Colonic mucosa (tissue), 4 donors: ENCODE results near the gene MSH4. TPM values are rescaled to one million over a fixed set of nuclear protein-coding genes. Genes with fewer than 3 reads are reported as not detected.
"Not testable (repeated sequence)": the region's sequence is repeated elsewhere in the genome, so short reads cannot be mapped to it uniquely, and the experiment has no call there.

ENCODE experiments used
- DNase-seq: peaks from one replicate; pipeline ENCODE4 v3.0.0-alpha.2; 2020
- H3K27ac ChIP-seq: fragments of 200-600 bp; one replicate; pipeline ENCODE4 v1.8.0; 2021
- H3K27me3 ChIP-seq: fragments of 200-600 bp; one replicate; pipeline ENCODE4 v1.8.0; 2021
- H3K36me3 ChIP-seq: fragments of 200-600 bp; one replicate; pipeline ENCODE4 v1.8.0; 2021
- H3K4me1 ChIP-seq: fragments of 200-600 bp; one replicate; pipeline ENCODE4 v1.8.0; 2021; ENCODE audit warnings: mild to moderate bottlenecking
- H3K4me3 ChIP-seq: fragments of 200-600 bp; one replicate; pipeline ENCODE4 v1.8.0; 2021
- H3K9ac ChIP-seq, 2 donors: one replicate each; pipeline ENCODE4 v1.7.0; 2013; ENCODE audit warnings: control low read depth in 2 of 2, low read depth in 2 of 2, low read length in 2 of 2
- H3K9me3 ChIP-seq: fragments of 200-600 bp; one replicate; pipeline ENCODE4 v1.8.0; 2021
- intact Hi-C: fragments of 100-400 bp; cut with DNase I; formaldehyde crosslinking; loops from one replicate; pipeline ENCODE4 v1.14.1; 2022
- total RNA-seq, 2 donors: library from RNA; stranded (reverse); fragmentation: NEBNext Ultra II Directional in 1 of 2; extraction: Animal tissue kit (Norgen Biotek cat#: 25700) in 1 of 2; gene quantifications; one replicate each; pipeline ENCODE4 v1.2.1, GENCODE V29; 2021
- TF ChIP-seq, protein P1 (sequence below): fragments of 200-600 bp; IDR thresholded peaks from one replicate; pipeline ENCODE4 v1.8.0; 2022; ENCODE audit warnings: antibody characterized with exemption, mild to moderate bottlenecking
- donor health status: healthy.
- donor health status: DM: no; HTN: no; CAD: no.
- donor health status: DM: no; HTN: no; CAD: no.

The MSH4 gene
- total RNA-seq, 2 donors from 2014 or later = 0.16 to 0.20 TPM

DNA sequence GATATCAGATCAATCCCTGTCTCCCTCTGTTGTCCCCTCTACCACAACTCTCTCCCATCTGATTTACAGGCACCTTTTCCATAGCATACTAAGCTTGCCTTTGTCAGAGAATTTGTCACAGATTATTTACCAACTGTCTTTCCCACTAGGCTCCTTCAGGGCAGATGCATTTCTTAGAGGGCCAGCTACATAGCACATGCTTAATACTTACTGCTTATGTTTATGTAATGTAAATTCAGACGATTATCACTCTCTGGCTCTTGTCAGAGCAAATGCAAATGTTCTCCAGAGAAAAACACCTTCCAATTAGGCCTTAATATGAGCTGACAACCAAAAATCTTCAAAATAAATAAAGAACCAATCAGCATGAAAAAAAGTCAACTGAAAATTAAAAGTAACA lies 25.9 kb upstream of the MSH4 start:
- H3K36me3 ChIP-seq = no peaks in the 10 kb centered on the region
- H3K4me1 ChIP-seq = no peaks in the 10 kb centered on the region
- no peak overlapping the region for H3K9ac ChIP-seq
- DNase-seq = no peak
- no peak overlapping the region for H3K27ac ChIP-seq
- no peaks in the 10 kb centered on the region for H3K9me3 ChIP-seq
- no peak overlapping the region for H3K4me3 ChIP-seq
- intact Hi-C loops = no loop called here
- H3K27me3 ChIP-seq = no peaks in the 10 kb centered on the region
- TF ChIP-seq, protein P1, sequence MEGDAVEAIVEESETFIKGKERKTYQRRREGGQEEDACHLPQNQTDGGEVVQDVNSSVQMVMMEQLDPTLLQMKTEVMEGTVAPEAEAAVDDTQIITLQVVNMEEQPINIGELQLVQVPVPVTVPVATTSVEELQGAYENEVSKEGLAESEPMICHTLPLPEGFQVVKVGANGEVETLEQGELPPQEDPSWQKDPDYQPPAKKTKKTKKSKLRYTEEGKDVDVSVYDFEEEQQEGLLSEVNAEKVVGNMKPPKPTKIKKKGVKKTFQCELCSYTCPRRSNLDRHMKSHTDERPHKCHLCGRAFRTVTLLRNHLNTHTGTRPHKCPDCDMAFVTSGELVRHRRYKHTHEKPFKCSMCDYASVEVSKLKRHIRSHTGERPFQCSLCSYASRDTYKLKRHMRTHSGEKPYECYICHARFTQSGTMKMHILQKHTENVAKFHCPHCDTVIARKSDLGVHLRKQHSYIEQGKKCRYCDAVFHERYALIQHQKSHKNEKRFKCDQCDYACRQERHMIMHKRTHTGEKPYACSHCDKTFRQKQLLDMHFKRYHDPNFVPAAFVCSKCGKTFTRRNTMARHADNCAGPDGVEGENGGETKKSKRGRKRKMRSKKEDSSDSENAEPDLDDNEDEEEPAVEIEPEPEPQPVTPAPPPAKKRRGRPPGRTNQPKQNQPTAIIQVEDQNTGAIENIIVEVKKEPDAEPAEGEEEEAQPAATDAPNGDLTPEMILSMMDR = no peak

GRCh38 chr1:75771978-75772377 lies 24.7 kb upstream of the MSH4 start:
- Histone ChIP-seq H3K4me1 (no peaks in the 10 kb centered on the region), H3K9ac (no peak overlapping the region), H3K9me3 (no peaks in the 10 kb centered on the region), H3K27me3 (no peaks in the 10 kb centered on the region), H3K4me3 (no peak overlapping the region), H3K27ac (no peak overlapping the region), H3K36me3 (no peaks in the 10 kb centered on the region)
- TF ChIP-seq, protein P1 = no peak
- intact Hi-C loops = no loop called here
- no peak for DNase-seq

DNA sequence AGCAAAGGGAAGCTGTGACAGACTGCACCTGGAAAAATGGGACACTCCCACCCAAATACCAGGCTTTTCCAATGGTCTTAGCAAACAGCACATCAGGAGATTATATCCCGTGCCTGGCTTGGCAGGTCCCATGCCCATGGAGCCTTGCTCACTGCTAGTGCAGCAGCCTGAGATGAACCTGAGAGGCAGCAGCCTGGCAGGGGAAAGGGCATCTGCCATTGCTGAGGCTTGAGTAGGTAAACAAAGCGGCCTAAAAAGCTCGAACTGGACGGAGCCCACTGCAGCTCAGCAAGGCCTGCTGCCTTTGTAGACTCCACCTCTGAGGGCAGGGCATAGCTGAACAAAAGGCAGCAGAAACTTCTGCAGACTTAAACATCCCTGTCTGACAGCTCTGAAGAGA lies 18.9 kb upstream of the MSH4 start:
- H3K27me3 ChIP-seq, H3K27ac ChIP-seq, H3K9ac ChIP-seq, H3K36me3 ChIP-seq, H3K4me3 ChIP-seq, H3K4me1 ChIP-seq, H3K9me3 ChIP-seq, DNase-seq, intact Hi-C loops: not testable (repeated sequence)

- H3K4me1 ChIP-seq, H3K36me3 ChIP-seq, H3K9ac ChIP-seq, H3K27ac ChIP-seq, H3K4me3 ChIP-seq, H3K9me3 ChIP-seq, H3K27me3 ChIP-seq, intact Hi-C loops, DNase-seq: not testable (repeated sequence)
Measured at GRCh38 chr1:75778694-75779093, 18.0 kb upstream of the MSH4 start.

DNA sequence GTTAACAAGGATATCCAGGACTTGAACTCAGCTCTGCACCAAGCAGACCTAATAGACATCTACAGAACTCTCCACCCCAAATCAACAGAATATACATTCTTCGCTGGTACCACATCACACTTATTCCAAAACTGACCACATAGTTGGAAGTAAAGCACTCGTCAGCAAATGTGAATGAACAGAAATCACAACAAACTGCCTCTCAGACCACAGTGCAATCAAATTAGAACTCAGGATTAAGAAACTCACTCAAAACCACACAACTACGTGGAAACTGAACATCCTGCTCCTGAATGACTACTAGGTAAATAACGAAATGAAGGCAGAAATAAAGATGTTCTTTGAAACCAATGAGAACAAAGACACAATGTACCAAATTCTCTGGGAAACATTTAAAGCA lies 16.5 kb upstream of the MSH4 start:
- H3K4me3 ChIP-seq, H3K9me3 ChIP-seq, intact Hi-C loops, H3K36me3 ChIP-seq, DNase-seq, H3K9ac ChIP-seq, H3K4me1 ChIP-seq, H3K27ac ChIP-seq, H3K27me3 ChIP-seq: not testable (repeated sequence)

- H3K27me3 ChIP-seq, H3K27ac ChIP-seq, intact Hi-C loops, H3K36me3 ChIP-seq, DNase-seq, H3K9ac ChIP-seq, H3K4me1 ChIP-seq, H3K4me3 ChIP-seq, H3K9me3 ChIP-seq: not testable (repeated sequence)
Measured at GRCh38 chr1:75783920-75784319, 12.8 kb upstream of the MSH4 start.

GRCh38 chr1:75785320-75785982 lies 11.2 kb upstream of the MSH4 start:
- peak overlapping the region; percentile 31 to 89 for H3K9ac ChIP-seq
- TF ChIP-seq, protein P1 = no peak
- H3K27me3 ChIP-seq = no peaks in the 10 kb centered on the region
- intact Hi-C loops = loop anchor here (5.0 kb wide), 1 partner anchor 58 kb away; no protein-coding TSS in a partner anchor
- no peaks in the 10 kb centered on the region for H3K4me1 ChIP-seq
- H3K36me3 ChIP-seq = no peaks in the 10 kb centered on the region
- peak overlapping the region; percentile 44 for H3K4me3 ChIP-seq
- no peaks in the 10 kb centered on the region for H3K9me3 ChIP-seq
- DNase-seq = no peak
- peak overlapping the region; percentile 75 for H3K27ac ChIP-seq
